Ovary (tissue), 9 donors: Measurements from ENCODE around the gene PPARA. TPM values are rescaled to one million over a fixed set of nuclear protein-coding genes. Genes with fewer than 3 reads are reported as not detected.

Source experiments
- DNase-seq, 5 donors: peaks; one replicate each; pipeline ENCODE4 v3.0.0-alpha.2; 2019 to 2020
- H3K27ac ChIP-seq, 2 donors: fragments of 200-600 bp; one replicate each; pipeline versions ENCODE4 v1.5.1 to v1.8.0; 2019 to 2022
- H3K27me3 ChIP-seq: fragments of 200-600 bp; one replicate; pipeline ENCODE4 v1.8.0; 2022
- H3K36me3 ChIP-seq: fragments of 200-600 bp; sonication (generic); one replicate; pipeline ENCODE4 v1.5.1; 2019
- H3K4me1 ChIP-seq: one replicate; pipeline ENCODE4 v1.8.1; 2013; ENCODE audit warnings: mild to moderate bottlenecking, moderate library complexity; ENCODE audit not compliant: insufficient read depth
- H3K4me3 ChIP-seq: fragments of 200-600 bp; sonication (generic); one replicate; pipeline ENCODE4 v1.5.1; 2017
- H3K9me3 ChIP-seq, 2 donors: fragments of 200-600 bp in 1 of 2; sonication (generic) in 1 of 2; one replicate each; pipeline versions ENCODE4 v1.5.1 to v1.8.1; 2013 to 2019; ENCODE audit warnings: mild to moderate bottlenecking in 1 of 2, moderate library complexity in 1 of 2
- CTCF ChIP-seq, 3 donors: fragments of 450-650 bp in 2 of 3; fragments of 200-600 bp in 1 of 3; IDR thresholded peaks; one replicate each; pipeline versions ENCODE4 v1.5.1 to v1.8.0; 2016 to 2022; ENCODE audit warnings: antibody characterized with exemption in 3 of 3, mild to moderate bottlenecking in 1 of 3
- EP300 ChIP-seq: sonication (generic); formaldehyde crosslinking; IDR thresholded peaks from one replicate; pipeline ENCODE4 v1.6.1; 2017; ENCODE audit warnings: antibody characterized with exemption
- POLR2A ChIP-seq: fragments of 450-650 bp; IDR thresholded peaks from one replicate; pipeline ENCODE4 v1.6.1; 2017; ENCODE audit warnings: antibody characterized with exemption, mild to moderate bottlenecking, moderate library complexity
- WGBS, 3 donors: extraction: QIAGEN DNeasy Blood & Tissue Kit in 1 of 3; methylation state at CpG; one replicate each; pipeline versions ENCODE4 v1.1.5 to v1.1.7; 2013 to 2017; 5-methylcytosine and 5-hydroxymethylcytosine counted together
- intact Hi-C, 4 donors: fragments of 100-400 bp; cut with DNase I; formaldehyde crosslinking; loops; one replicate each; pipeline versions ENCODE4 v1.11.0 to v1.15.1; 2022 to 2023
- polyA plus RNA-seq, 2 donors: library from polyadenylated mRNA; stranded (reverse); fragments of 200-250 nt in 1 of 2; fragments of 350-450 nt in 1 of 2; fragmentation: Illumina TruSeq in 1 of 2; extraction: RNeasy Lipid Tissue Mini Kit (QIAGEN cat#74804) in 1 of 2; gene quantifications; one replicate each; pipeline ENCODE4 v1.2.3, GENCODE V29; 2013 to 2014
- total RNA-seq, 7 donors: library from RNA; depleted of rRNA in 2 of 7; stranded (reverse); fragments of >200 nt in 2 of 7; fragmentation: NEBNext Ultra II Directional in 3 of 7; extraction: Animal tissue kit (Norgen Biotek cat#: 25700) in 3 of 7; gene quantifications; one replicate each; pipeline versions ENCODE4 v1.1.0 to v1.2.4, GENCODE V29; 2016 to 2023
- donor health status: DM: no; HTN: no; CAD: no; lungs with moderate emphysema.
- donor health status: DM: no; HTN: no; CAD: no.
- donor health status: Bipolar disorder and iron deficiency.
- donor health status: DM: yes; HTN: yes; CAD: no.
- donor health status: DM: no; HTN: no; CAD: no.
- donor health status: DM: yes; HTN: yes; CAD: no.

PPARA gene
- total and polyA plus RNA-seq, 9 donors: 9.7 to 41.0 (median 29.9) TPM

GRCh38 chr22:46107089-46107664 is 43.1 kb upstream of the PPARA start:
- TF ChIP-seq EP300 (no peak), CTCF (IDR thresholded peaks at IDR 0.05) (no peak), POLR2A (no peak)
- Histone ChIP-seq H3K4me1 (peaks cover 79% of the 10 kb centered on the region), H3K36me3 (no peaks in the 10 kb centered on the region), H3K4me3 (no peak overlapping the region), H3K27ac (peak overlapping the region; percentile 68 to 88), H3K27me3 (no peaks in the 10 kb centered on the region), H3K9me3 (no peaks in the 10 kb centered on the region)
- peak in 3 of 5 donors; percentile 59 to 74 (median 71) for DNase-seq
- 31 to 45% (median 33%) methylated on average over 34 to 35 of the region's 35 CpGs for WGBS, 3 donors
- intact Hi-C loops: no loop called here

- peak overlapping the region; percentile 68 to 88 for H3K27ac ChIP-seq
- H3K36me3 ChIP-seq: no peaks in the 10 kb centered on the region
- DNase-seq: peak in 2 of 5 donors; percentile 49 to 55
- no peaks in the 10 kb centered on the region for H3K9me3 ChIP-seq
- no peak for TF ChIP-seq CTCF (IDR thresholded peaks at IDR 0.05)
- no peak for TF ChIP-seq POLR2A
- TF ChIP-seq EP300: no peak
- H3K4me3 ChIP-seq: no peak overlapping the region
- no peaks in the 10 kb centered on the region for H3K27me3 ChIP-seq
- intact Hi-C loops: no loop called here
- 54 to 62% (median 57%) methylated on average over 22 of the region's 22 CpGs for WGBS, 3 donors
- H3K4me1 ChIP-seq: peaks cover 72% of the 10 kb centered on the region
These were observed 42.4 kb upstream of the PPARA start for GRCh38 chr22:46107753-46108563.

GRCh38 chr22:46108564-46109473 is 41.5 kb upstream of the PPARA start:
- intact Hi-C loops: no loop called here
- no peaks in the 10 kb centered on the region for H3K36me3 ChIP-seq
- whole genome bisulfite sequencing, 3 donors: 41 to 52% (median 46%) methylated on average over 20 of the region's 20 CpGs
- H3K9me3 ChIP-seq: no peaks in the 10 kb centered on the region
- peak in 4 of 5 donors; percentile 60 to 75 (median 66) for DNase-seq
- no peak for TF ChIP-seq CTCF (IDR thresholded peaks at IDR 0.05)
- no peak for TF ChIP-seq POLR2A
- no peak for TF ChIP-seq EP300
- H3K4me1 ChIP-seq: peaks cover 68% of the 10 kb centered on the region
- H3K27ac ChIP-seq: peak overlapping the region in 1 of 2 donors; percentile 88
- H3K27me3 ChIP-seq: no peaks in the 10 kb centered on the region
- no peak overlapping the region for H3K4me3 ChIP-seq

- peak in 2 of 5 donors; percentile 41 to 50 for DNase-seq
- H3K4me3 ChIP-seq: no peak overlapping the region
- WGBS, 3 donors: 68 to 74% (median 69%) methylated on average over 13 of the region's 13 CpGs
- peak overlapping the region; percentile 62 to 67 for H3K27ac ChIP-seq
- TF ChIP-seq EP300 (no peak), POLR2A (no peak), CTCF (IDR thresholded peaks at IDR 0.05) (no peak)
- no peaks in the 10 kb centered on the region for H3K36me3 ChIP-seq
- intact Hi-C loops: no loop called here
- H3K4me1 ChIP-seq: peaks cover 67% of the 10 kb centered on the region
- H3K27me3 ChIP-seq: no peaks in the 10 kb centered on the region
- no peaks in the 10 kb centered on the region for H3K9me3 ChIP-seq
These were observed 40.8 kb upstream of the PPARA start for GRCh38 chr22:46109474-46110003.
